CD4-positive, alpha-beta T cell treated with Interleukin-2 at 100 ng/mL for 4 hours (primary cell): ENCODE measurements around the gene TXNDC17.
"Not testable (repeated sequence)": the region's sequence is repeated elsewhere in the genome, so short reads cannot be mapped to it uniquely, and the experiment has no call there.

Experiments
- DNase-seq: peaks from one replicate; pipeline ENCODE4 v3.0.0-alpha.2; 2020; ENCODE audit warnings: low spot score

The TXNDC17 gene

GRCh38 chr17:6660805-6661463, 20.1 kb downstream of the TXNDC17 start:
- DNase-seq = no peak

- DNase-seq = no peak
Observed at GRCh38 chr17:6661464-6661848, 20.6 kb downstream of the TXNDC17 start.

GRCh38 chr17:6663200-6663599, 22.3 kb downstream of the TXNDC17 start:
- not testable (repeated sequence) for DNase-seq

- DNase-seq = peak; percentile 51
Observed at GRCh38 chr17:6666077-6666521, 25.2 kb downstream of the TXNDC17 start.

GRCh38 chr17:6666557-6666956, 25.7 kb downstream of the TXNDC17 start:
- DNase-seq = no peak

- DNase-seq = no peak
Observed at GRCh38 chr17:6667516-6667915, 26.7 kb downstream of the TXNDC17 start.

GRCh38 chr17:6668219-6668618, 27.4 kb downstream of the TXNDC17 start:
- DNase-seq = no peak

- no peak for DNase-seq
Observed at GRCh38 chr17:6668727-6669425, 28.0 kb downstream of the TXNDC17 start.

GRCh38 chr17:6669479-6670212, 28.8 kb downstream of the TXNDC17 start:
- no peak for DNase-seq

- no peak for DNase-seq
Observed at GRCh38 chr17:6670571-6670970, 29.7 kb downstream of the TXNDC17 start.

- DNase-seq = no peak
Observed at GRCh38 chr17:6670999-6671398, 30.1 kb downstream of the TXNDC17 start.

- no peak for DNase-seq
Observed at GRCh38 chr17:6671431-6671830, 30.6 kb downstream of the TXNDC17 start.

- no peak for DNase-seq
Observed at GRCh38 chr17:6674586-6674985, 33.7 kb downstream of the TXNDC17 start.

GRCh38 chr17:6675201-6675825, 34.5 kb downstream of the TXNDC17 start:
- DNase-seq = no peak

- no peak for DNase-seq
Observed at GRCh38 chr17:6676802-6677157, 35.9 kb downstream of the TXNDC17 start.

- no peak for DNase-seq
Observed at GRCh38 chr17:6677158-6677831, 36.4 kb downstream of the TXNDC17 start.

GRCh38 chr17:6677946-6678345, 37.1 kb downstream of the TXNDC17 start:
- no peak for DNase-seq

- no peak for DNase-seq
Observed at GRCh38 chr17:6679241-6679640, 38.4 kb downstream of the TXNDC17 start.

- no peak for DNase-seq
Observed at GRCh38 chr17:6681176-6681575, 40.3 kb downstream of the TXNDC17 start.

GRCh38 chr17:6681671-6682070, 40.8 kb downstream of the TXNDC17 start:
- no peak for DNase-seq

- no peak for DNase-seq
Observed at GRCh38 chr17:6682339-6682738, 41.5 kb downstream of the TXNDC17 start.

GRCh38 chr17:6683081-6683684, 42.3 kb downstream of the TXNDC17 start:
- no peak for DNase-seq
